Activated naive CD4-positive, alpha-beta T cell treated with anti-CD3 and anti-CD28 coated beads for 36 hours (primary cell): Measurements from ENCODE around the gene PHYH. TPM values are rescaled to one million over a fixed set of nuclear protein-coding genes. Genes with fewer than 3 reads are reported as not detected.
"Not testable (repeated sequence)": the region's sequence is repeated elsewhere in the genome, so short reads cannot be mapped to it uniquely, and the experiment has no call there.

Source experiments
- CTCF ChIA-PET: fragments of 350-600 bp; sonication (Branson Sonifier 250); formaldehyde crosslinking; loops from one replicate; lab custom pipeline; 2021; ENCODE audit warnings: antibody characterized with exemption; lab: Charles Lee
- DNase-seq: peaks from one replicate; pipeline ENCODE4 v3.0.0-alpha.2; 2020
- H3K27ac Mint-ChIP-seq: one replicate; pipeline ENCODE4 v1.8.0; 2021; ENCODE audit warnings: mild to moderate bottlenecking, mixed read lengths
- H3K27me3 Mint-ChIP-seq: one replicate; pipeline ENCODE4 v1.8.0; 2021; ENCODE audit warnings: low read depth, mixed read lengths
- H3K36me3 Mint-ChIP-seq: one replicate; pipeline ENCODE4 v1.8.0; 2021; ENCODE audit warnings: low read depth, mixed read lengths
- H3K4me1 Mint-ChIP-seq: one replicate; pipeline ENCODE4 v1.8.0; 2021; ENCODE audit warnings: low read depth, mixed read lengths
- H3K4me3 Mint-ChIP-seq: one replicate; pipeline ENCODE4 v1.8.0; 2021; ENCODE audit warnings: mild to moderate bottlenecking, moderate library complexity, mixed read lengths
- H3K9me3 Mint-ChIP-seq: one replicate; pipeline ENCODE4 v1.8.0; 2021; ENCODE audit warnings: mixed read lengths
- intact Hi-C: fragments of 100-400 bp; cut with micrococcal nuclease; formaldehyde crosslinking; loops from one replicate; pipeline ENCODE4 v1.15.1; 2023
- total RNA-seq, 2 experiments: library from RNA; stranded (reverse); gene quantifications; one replicate each; pipeline ENCODE4 v1.2.3, GENCODE V29; 2021

The PHYH gene
- total RNA-seq, 2 experiments from 2014 or later: 13.3 to 14.2 TPM

DNA sequence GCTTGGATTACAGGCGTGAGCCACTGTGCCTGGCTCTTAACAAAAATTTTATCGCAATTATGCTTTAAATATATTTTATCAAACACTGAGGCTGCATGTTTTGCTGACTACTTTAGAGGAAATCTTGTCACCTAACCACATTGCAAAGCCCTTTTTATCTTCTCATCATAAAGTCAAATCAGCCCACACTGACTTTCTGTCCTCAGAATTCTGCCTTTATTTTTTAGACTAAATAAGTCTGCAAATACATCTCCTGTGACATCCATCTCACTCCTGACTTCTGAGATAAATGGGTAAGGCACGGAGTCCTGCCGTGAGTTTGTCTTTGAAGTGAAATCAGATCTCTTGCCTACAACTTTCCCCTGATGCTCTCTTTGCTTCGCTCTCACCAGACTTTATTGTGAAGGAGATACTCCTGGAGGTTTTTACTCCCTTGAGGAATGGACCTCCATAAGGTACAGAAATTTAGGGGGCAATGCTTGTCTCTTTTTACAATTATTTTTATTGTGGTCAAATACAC, 42.2 kb downstream of the PHYH start:
- Mint-ChIP-seq H3K4me1 (peaks cover 4% of the 10 kb centered on the region), H3K9me3 (no peaks in the 10 kb centered on the region), H3K27me3 (no peaks in the 10 kb centered on the region), H3K36me3 (no peaks in the 10 kb centered on the region), H3K4me3 (no peak overlapping the region), H3K27ac (no peak overlapping the region)
- intact Hi-C loops: no loop called here
- CTCF ChIA-PET: no interaction called here
- no peak for DNase-seq

DNA sequence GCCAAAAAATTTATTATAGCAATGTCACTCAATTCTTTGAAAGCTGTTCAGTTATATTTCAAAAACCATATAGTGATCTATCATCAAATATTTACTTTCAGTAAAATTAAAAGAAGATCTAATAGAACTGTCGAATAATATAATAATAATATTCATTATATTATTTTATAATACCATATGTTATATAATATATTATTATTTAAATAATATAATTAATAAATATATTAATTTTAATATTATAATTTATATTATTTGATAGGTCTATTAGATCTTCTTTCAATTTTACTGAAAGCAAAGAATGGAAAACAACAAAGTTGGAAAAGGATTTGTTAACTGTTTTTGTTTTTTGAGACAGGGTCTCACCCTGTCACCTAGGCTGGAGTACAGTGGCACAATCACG, 43.2 kb downstream of the PHYH start:
- CTCF ChIA-PET: interaction anchor here (0.5 to 0.6 kb wide), 2 partner anchors 20 to 184 kb away, joined by 3 read pairs; no protein-coding TSS in a partner anchor
- H3K4me3 Mint-ChIP-seq: no peak overlapping the region
- H3K4me1 Mint-ChIP-seq: peaks cover 4% of the 10 kb centered on the region
- no peaks in the 10 kb centered on the region for H3K27me3 Mint-ChIP-seq
- intact Hi-C loops: no loop called here
- H3K36me3 Mint-ChIP-seq: no peaks in the 10 kb centered on the region
- H3K9me3 Mint-ChIP-seq: no peaks in the 10 kb centered on the region
- no peak overlapping the region for H3K27ac Mint-ChIP-seq
- no peak for DNase-seq

DNA sequence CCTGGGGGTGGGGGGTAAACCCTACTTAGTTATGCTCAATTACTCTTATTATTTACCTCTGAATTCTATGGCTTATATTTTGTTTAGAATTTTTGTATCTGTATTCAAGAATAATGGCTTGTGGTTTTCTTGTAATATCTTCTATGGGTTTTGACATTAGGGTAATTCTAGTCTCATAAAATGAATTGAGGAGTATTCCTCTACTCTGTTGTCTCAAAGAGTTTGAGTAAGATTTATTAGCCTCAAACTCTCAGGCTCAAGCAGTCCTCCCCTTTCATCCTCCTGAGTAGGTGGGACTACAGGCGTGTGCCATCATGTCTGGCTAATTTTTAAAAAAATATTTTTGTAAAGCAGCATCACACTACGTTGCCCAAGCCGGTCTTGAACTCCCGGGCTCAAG, 46.1 kb downstream of the PHYH start:
- no peak for DNase-seq
- no peaks in the 10 kb centered on the region for H3K27me3 Mint-ChIP-seq
- H3K9me3 Mint-ChIP-seq: no peaks in the 10 kb centered on the region
- H3K4me3 Mint-ChIP-seq: no peak overlapping the region
- CTCF ChIA-PET: no interaction called here
- peaks cover 4% of the 10 kb centered on the region for H3K4me1 Mint-ChIP-seq
- intact Hi-C loops: no loop called here
- H3K36me3 Mint-ChIP-seq: no peaks in the 10 kb centered on the region
- H3K27ac Mint-ChIP-seq: no peak overlapping the region

DNA sequence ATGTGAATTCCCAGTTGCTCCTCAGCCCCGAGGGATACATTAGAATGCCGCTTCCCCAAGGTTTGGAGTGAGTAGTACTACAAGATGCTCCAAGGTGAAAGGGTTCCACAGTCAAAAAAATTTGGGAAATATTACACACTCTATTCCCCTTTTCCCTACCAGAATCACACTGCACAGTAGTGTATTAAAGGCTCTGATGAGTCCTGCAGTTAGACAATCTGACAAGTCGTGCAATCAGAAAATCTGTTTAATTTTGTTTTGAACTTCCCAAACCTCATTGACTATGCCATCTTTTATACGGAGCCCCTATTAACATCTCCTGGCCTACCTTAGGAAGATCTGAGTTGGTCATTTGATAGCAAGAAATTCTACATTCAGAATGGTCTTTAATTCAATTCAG, 52.1 kb downstream of the PHYH start:
- intact Hi-C loops: no loop called here
- DNase-seq: no peak
- H3K4me1 Mint-ChIP-seq: no peaks in the 10 kb centered on the region
- no peaks in the 10 kb centered on the region for H3K27me3 Mint-ChIP-seq
- H3K27ac Mint-ChIP-seq: no peak overlapping the region
- H3K36me3 Mint-ChIP-seq: no peaks in the 10 kb centered on the region
- CTCF ChIA-PET: no interaction called here
- H3K4me3 Mint-ChIP-seq: no peak overlapping the region
- H3K9me3 Mint-ChIP-seq: no peaks in the 10 kb centered on the region

DNA sequence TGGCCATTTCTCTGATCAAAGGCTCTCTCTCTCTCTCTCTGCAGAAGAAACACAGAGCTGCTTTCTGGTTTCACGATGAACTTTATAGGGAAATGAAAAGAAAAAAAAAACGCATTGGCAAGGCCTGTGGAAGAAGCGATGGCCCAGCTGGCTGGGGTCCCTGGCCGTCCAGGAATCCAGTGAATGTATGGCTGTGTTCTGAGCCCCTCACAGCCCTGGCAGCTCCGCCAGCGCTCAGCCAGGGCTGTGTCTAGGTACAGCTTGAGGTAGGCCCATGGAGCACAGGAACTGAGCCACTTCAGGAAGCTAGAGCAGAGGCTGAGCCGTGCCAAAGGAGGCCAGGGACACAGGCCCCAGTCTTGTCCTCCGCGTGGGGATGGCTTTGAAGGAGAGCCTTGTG, 52.6 kb downstream of the PHYH start:
- CTCF ChIA-PET: no interaction called here
- no peaks in the 10 kb centered on the region for H3K4me1 Mint-ChIP-seq

DNA sequence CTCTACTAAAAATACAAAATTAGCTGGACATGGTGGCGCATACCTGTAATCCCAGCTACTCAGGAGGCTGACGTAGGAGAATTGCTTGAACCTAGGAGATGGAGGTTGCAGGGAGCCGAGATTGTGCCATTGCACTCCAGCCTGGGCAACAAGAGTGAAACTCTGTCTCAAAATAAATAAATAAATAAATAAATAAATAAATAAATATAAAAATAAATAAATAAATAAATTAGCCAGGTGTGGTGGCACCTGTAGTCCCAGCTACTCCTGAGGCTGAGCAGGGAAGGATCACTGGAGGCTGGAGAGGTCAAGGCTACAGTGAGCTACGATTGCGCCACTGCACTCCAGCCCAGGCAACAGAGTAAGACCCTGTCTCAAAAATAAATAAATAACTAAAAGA, 57.6 kb downstream of the PHYH start:
- H3K27ac Mint-ChIP-seq, intact Hi-C loops, H3K36me3 Mint-ChIP-seq, H3K4me1 Mint-ChIP-seq, DNase-seq, H3K27me3 Mint-ChIP-seq, H3K9me3 Mint-ChIP-seq, H3K4me3 Mint-ChIP-seq, CTCF ChIA-PET: not testable (repeated sequence)

More for the DNA sequence above, 52.6 kb downstream of the PHYH start:
- intact Hi-C loops: no loop called here
- H3K27me3 Mint-ChIP-seq: no peaks in the 10 kb centered on the region
- no peak overlapping the region for H3K4me3 Mint-ChIP-seq
- no peaks in the 10 kb centered on the region for H3K9me3 Mint-ChIP-seq
- H3K27ac Mint-ChIP-seq: no peak overlapping the region
- no peaks in the 10 kb centered on the region for H3K36me3 Mint-ChIP-seq
- no peak for DNase-seq

DNA sequence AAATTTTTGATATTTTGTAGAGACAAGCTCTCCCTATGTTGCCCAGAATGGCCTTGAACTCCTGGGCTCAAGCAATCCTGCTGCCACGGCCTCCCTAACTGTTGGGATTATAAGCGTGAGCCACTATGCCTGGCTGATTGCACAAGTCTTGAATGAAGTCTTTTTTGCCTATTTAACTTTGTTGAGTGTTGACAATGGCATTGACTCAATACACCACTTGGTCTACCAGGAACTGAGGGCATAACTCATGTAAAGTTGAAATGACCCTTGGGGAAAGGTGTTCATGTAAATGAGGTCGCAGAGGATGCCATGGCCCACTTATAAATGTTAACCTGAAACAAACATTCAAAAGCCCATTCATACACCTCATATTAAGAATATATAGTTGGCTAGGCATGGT, 58.3 kb downstream of the PHYH start:
- Mint-ChIP-seq H3K36me3 (no peaks in the 10 kb centered on the region), H3K4me1 (no peaks in the 10 kb centered on the region), H3K27me3 (no peaks in the 10 kb centered on the region), H3K4me3 (no peak overlapping the region), H3K9me3 (no peaks in the 10 kb centered on the region), H3K27ac (no peak overlapping the region)
- CTCF ChIA-PET: no interaction called here
- intact Hi-C loops: no loop called here
- DNase-seq: no peak

DNA sequence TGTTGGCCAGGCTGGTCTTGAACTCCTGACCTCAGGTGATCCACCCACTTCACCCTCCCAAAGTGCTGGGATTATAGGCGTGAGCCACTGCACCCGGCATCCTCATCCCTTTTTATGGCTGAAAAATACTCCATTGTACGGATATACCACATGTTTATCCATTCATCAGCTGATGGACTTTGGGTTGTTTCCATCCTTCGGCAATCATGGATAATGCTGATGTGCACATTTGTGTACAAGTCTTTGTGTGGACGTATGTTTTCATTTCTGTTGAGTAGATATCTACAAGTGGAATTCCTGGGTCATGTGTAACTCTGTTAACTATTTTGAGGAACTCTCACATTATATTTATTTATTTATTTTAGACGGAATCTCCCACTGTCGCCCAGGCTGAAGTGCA, 59.9 kb downstream of the PHYH start:
- Mint-ChIP-seq H3K4me3 (no peak overlapping the region), H3K36me3 (no peaks in the 10 kb centered on the region), H3K9me3 (no peaks in the 10 kb centered on the region), H3K27ac (no peak overlapping the region), H3K4me1 (no peaks in the 10 kb centered on the region), H3K27me3 (no peaks in the 10 kb centered on the region)
- DNase-seq: no peak
- intact Hi-C loops: no loop called here
- CTCF ChIA-PET: no interaction called here

DNA sequence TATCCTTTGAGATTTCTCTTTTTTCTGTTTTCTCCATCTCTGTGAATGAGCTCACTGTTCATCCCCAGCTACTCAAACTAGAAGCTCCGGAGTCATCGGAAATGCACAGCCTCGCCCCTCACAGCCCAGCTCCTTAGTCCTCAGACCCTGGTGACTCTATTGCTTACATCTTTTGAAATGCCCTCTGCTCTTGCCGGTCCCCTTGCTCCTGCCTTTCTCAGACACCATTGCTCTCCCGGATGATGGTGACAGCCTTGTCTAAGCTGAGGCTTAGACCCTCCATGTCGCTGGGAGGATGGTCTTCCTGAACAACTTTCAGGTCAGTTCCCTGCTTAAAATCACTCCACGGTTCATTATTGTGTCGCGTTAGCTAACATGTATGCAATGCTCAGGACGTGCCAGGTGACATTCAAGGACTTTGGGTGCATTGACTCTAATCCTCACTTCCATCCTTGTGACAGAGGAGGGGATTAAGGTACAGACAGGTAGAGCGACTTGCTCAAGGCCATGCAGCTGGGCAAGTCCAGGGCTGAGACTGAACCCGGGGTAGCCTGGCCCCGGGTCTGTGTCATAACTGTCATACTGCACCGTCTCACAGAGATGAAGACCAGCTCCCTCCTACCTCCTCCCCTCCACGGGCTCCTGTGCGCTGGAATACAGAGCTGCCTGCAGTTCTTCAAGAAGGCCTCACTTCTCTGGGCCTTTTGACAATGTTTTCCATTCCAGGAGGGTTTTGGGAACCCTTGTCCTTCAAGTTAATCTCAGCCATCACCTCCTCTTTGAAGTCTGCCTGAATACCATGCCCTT, 61.4 kb downstream of the PHYH start:
- CTCF ChIA-PET: no interaction called here
- Mint-ChIP-seq H3K27ac (no peak overlapping the region), H3K4me1 (no peaks in the 10 kb centered on the region), H3K27me3 (no peaks in the 10 kb centered on the region), H3K9me3 (no peaks in the 10 kb centered on the region), H3K36me3 (no peaks in the 10 kb centered on the region), H3K4me3 (no peak overlapping the region)
- DNase-seq: no peak
- intact Hi-C loops: no loop called here

DNA sequence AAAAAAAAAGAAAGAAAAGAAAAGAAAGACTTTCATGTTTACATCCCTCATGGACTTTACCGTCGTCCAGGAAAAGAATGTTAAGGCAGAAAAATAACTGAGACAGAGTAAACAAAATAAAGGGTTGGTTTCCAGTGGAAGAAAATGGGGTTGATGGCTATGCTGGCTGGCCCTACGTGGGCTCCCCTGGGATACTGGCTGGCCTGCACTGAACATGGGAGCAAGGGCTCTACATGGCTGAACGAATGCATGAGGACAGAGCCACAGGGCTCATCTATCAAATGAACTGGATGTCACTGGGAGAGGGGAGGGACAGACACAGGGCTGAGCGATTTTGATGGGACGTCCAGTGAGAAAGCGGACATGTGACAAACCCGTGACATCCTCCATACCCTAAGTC, 63.2 kb downstream of the PHYH start:
- H3K27me3 Mint-ChIP-seq: no peaks in the 10 kb centered on the region
- no peak overlapping the region for H3K4me3 Mint-ChIP-seq
- intact Hi-C loops: no loop called here
- no peak for DNase-seq
- CTCF ChIA-PET: interaction anchor here (0.7 kb wide), 1 partner anchor 20 kb away, joined by 3 read pairs; no protein-coding TSS in a partner anchor
- no peak overlapping the region for H3K27ac Mint-ChIP-seq
- no peaks in the 10 kb centered on the region for H3K36me3 Mint-ChIP-seq
- no peaks in the 10 kb centered on the region for H3K9me3 Mint-ChIP-seq
- no peaks in the 10 kb centered on the region for H3K4me1 Mint-ChIP-seq

DNA sequence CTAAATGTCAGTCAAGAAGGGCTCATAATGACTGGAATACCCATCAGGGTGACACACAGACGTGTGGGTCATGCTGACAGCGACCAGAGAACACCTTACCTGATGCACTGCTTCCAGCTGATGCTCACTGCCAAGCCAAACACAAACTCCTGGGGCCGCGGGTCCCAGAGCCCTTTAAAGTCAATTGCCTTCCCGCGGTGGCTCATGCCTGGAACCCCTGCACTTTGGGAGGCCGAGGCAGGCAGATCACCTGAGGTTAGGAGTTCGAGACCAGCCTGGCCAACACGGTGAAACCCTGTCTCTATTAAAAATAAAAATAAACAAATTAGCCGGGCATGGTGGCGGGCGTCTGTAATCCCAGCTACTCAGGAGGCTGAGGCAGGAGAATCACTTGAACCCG, 65.1 kb downstream of the PHYH start:
- H3K4me3 Mint-ChIP-seq, DNase-seq, H3K36me3 Mint-ChIP-seq, H3K27me3 Mint-ChIP-seq, H3K4me1 Mint-ChIP-seq, CTCF ChIA-PET, intact Hi-C loops, H3K9me3 Mint-ChIP-seq, H3K27ac Mint-ChIP-seq: not testable (repeated sequence)

DNA sequence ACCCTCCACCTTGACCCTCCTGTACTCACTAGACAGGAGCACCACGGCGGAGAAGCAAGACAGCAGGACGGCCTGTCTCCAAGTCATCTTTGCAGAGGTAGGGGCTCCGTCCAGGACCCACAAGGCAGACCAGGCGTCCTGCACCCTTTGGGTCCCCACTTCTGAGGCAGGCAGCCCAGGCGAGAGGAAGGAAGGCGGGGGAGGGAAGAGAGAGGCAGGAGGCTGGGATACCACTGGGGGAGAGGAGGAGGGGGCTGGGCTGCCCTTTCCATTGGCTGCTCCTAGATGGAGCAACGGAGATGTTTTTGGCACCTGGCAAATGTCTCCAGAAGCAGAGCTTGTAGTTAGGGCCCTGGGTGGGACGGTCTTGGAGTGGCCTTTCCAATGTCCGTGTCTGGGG, 65.7 kb downstream of the PHYH start, which contains the start of gene UCMA:
TSS of gene UCMA (minus strand) at position 203 of the 400 bp plus-strand sequence. CDS start at position 87, 116 bp downstream.
- H3K4me1 Mint-ChIP-seq: no peaks in the 10 kb centered on the region
- intact Hi-C loops: no loop called here
- CTCF ChIA-PET: no interaction called here

DNA sequence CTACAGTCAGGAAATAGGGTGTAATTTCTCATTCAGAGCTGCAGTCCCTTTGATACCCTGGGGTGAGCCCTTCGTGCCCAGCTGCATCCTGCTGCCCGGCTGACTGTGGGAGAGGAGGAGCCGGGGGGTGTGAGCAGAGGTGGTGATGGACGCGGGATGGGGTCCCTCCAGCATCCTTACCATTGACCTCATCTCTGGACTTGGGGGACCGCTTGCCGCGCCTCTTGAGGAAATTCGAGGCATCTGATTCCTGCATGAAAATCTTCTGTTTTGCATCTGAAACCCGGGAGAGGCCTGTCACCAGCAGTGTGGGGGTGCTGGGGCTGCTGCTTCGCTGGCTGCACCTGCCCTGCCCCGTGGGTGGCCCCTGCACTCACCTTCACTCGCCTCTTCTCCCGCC, 66.5 kb downstream of the PHYH start:
- intact Hi-C loops: no loop called here
- H3K36me3 Mint-ChIP-seq: no peaks in the 10 kb centered on the region
- CTCF ChIA-PET: no interaction called here
- H3K4me1 Mint-ChIP-seq: no peaks in the 10 kb centered on the region
- H3K27me3 Mint-ChIP-seq: no peaks in the 10 kb centered on the region
- H3K4me3 Mint-ChIP-seq: no peak overlapping the region
- H3K9me3 Mint-ChIP-seq: no peaks in the 10 kb centered on the region
- no peak for DNase-seq
- H3K27ac Mint-ChIP-seq: no peak overlapping the region

More for the DNA sequence above, 65.7 kb downstream of the PHYH start, which contains the start of gene UCMA:
- no peak within 1 kb of the TSS for H3K4me3 Mint-ChIP-seq
- no peak for DNase-seq
- no peak within 1 kb of the TSS for H3K27ac Mint-ChIP-seq
- H3K27me3 Mint-ChIP-seq: no peaks in the 10 kb centered on the region
- H3K36me3 Mint-ChIP-seq: no peaks in the 10 kb centered on the region
- H3K9me3 Mint-ChIP-seq: no peaks in the 10 kb centered on the region
